H1 (cell line): ENCODE data around the gene TMPRSS4. TPM values are rescaled to one million over a fixed set of nuclear protein-coding genes. Genes with fewer than 3 reads are reported as not detected.

ENCODE experiments used
- GTF2F1 ChIP-seq: IDR thresholded peaks from 2 replicates; pipeline ENCODE4 v1.6.1; 2012; ENCODE audit warnings: low read depth, low read length, improper control_type of control experiment, borderline replicate concordance
- POLR2A ChIP-seq, 2 experiments: IDR thresholded peaks; 1 replicate in 1 of 2; 2 replicates in 1 of 2; pipeline ENCODE4 v1.6.1; 2011; ENCODE audit warnings: low read depth in 2 of 2, low read length in 2 of 2, mild to moderate bottlenecking in 2 of 2; ENCODE audit errors: control extremely low read depth in 1 of 2
- polyA plus RNA-seq, 7 experiments: library from polyadenylated mRNA; depleted of rRNA in 3 of 7; stranded (reverse) in 5 of 7; unstranded in 2 of 7; fragments of >200 nt in 5 of 7; fragments of 200-250 nt in 2 of 7; gene quantifications; 1 replicate in 5 of 7; 2 replicates in 1 of 7; 4 replicates in 1 of 7; pipeline versions ENCODE4 v1.2.1 to v1.2.3, GENCODE V29; 2011 to 2013; ENCODE audit warnings: missing spikeins in 2 of 7, mixed read lengths in 2 of 7
- total RNA-seq: library from RNA; stranded (reverse); fragmentation: NEBNext Ultra II Directional; extraction: Animal tissue kit (Norgen Biotek cat#: 25700); gene quantifications from 2 replicates; pipeline ENCODE4 v1.2.1, GENCODE V29; 2021

The TMPRSS4 gene
- total and polyA plus RNA-seq, 2 of the 8 experiments (the other 6 are each of a cell fraction or from before 2014, with no cell fraction given), result 0.11 to 0.58 TPM

DNA sequence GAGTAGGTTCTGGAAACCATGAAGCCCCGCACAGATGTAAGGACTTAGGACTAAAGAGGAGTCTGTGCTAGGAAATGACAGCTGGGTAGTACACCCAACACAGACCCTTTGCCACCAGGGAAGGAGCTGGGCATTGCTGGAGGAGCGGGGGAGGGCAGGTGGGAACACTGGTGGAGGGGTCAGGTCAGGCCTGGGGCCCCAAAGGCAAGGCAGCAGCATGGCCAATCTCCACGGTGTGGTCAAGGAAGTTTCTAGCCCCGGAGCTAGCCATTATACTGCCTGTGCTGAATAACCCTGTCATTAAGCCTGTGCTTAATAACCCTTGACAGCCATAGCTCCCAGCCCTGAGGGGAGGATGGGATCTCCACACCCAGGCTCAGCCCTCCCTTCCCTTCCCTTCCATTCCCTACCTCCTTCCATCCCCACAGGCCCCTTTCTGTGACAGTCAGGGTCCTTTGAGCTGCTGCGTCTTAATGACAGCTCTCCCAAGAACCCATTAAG lies 2.1 kb downstream of the TMPRSS4 start (continued):
- no peak for TF ChIP-seq GTF2F1
- TF ChIP-seq POLR2A (IDR thresholded peaks at IDR 0.05; ENCODE audit: control extremely low read depth in 1 of 2, low read depth in 2 of 2, low read length in 2 of 2), result no peak
